Breast epithelium (tissue), 3 donors: ENCODE data around the gene TEX2.

ENCODE experiments used
- POLR2A ChIP-seq: fragments of 450-650 bp; IDR thresholded peaks from one replicate; pipeline ENCODE4 v1.6.1; 2016; ENCODE audit warnings: antibody characterized with exemption, mild to moderate bottlenecking, moderate library complexity
- POLR2AphosphoS5 ChIP-seq, 3 donors: sonication (generic); formaldehyde crosslinking; IDR thresholded peaks; one replicate each; pipeline ENCODE4 v1.6.1; 2017; ENCODE audit warnings: antibody characterized with exemption in 3 of 3
- TF ChIP-seq, protein P1 (sequence below), 3 donors: fragments of 450-650 bp; IDR thresholded peaks; one replicate each; pipeline ENCODE4 v1.5.1; 2016 to 2017; ENCODE audit warnings: antibody characterized with exemption in 3 of 3, mild to moderate bottlenecking in 3 of 3, moderate library complexity in 3 of 3

DNA sequence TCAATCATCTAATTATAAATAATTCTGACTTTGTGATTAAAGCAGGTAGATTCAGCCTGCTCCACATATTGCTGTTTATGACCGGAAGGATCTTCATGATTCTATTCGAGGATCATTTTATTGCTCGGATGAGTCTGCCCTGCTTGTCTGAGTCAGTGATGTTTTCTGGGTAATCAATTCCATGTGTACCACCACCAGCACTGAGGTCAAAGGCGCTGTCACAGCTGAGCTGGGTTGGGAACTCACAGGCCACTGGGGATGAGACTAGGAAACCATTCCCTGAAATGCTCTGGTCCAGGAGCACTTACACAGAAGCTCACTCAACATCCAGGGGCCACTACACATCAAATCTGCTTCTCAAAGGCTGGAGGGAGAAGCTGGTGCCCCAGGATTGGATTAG is 102.7 kb downstream of the TEX2 start:
- TF ChIP-seq, protein P1, sequence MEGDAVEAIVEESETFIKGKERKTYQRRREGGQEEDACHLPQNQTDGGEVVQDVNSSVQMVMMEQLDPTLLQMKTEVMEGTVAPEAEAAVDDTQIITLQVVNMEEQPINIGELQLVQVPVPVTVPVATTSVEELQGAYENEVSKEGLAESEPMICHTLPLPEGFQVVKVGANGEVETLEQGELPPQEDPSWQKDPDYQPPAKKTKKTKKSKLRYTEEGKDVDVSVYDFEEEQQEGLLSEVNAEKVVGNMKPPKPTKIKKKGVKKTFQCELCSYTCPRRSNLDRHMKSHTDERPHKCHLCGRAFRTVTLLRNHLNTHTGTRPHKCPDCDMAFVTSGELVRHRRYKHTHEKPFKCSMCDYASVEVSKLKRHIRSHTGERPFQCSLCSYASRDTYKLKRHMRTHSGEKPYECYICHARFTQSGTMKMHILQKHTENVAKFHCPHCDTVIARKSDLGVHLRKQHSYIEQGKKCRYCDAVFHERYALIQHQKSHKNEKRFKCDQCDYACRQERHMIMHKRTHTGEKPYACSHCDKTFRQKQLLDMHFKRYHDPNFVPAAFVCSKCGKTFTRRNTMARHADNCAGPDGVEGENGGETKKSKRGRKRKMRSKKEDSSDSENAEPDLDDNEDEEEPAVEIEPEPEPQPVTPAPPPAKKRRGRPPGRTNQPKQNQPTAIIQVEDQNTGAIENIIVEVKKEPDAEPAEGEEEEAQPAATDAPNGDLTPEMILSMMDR (IDR thresholded peaks at IDR 0.05): no peak
- TF ChIP-seq POLR2A (no peak), POLR2AphosphoS5 (IDR thresholded peaks at IDR 0.05) (no peak)
